AG09319 (cell line): ENCODE data around the gene KLLN.

Experiments used
- DNase-seq: peaks from one replicate; pipeline ENCODE4 v3.0.0-alpha.2; 2010; ENCODE audit warnings: low read depth; ENCODE audit errors: extremely low read depth
- TF ChIP-seq, protein P1 (sequence below): IDR thresholded peaks from 2 replicates; pipeline ENCODE4 v1.5.1; 2011; ENCODE audit warnings: low read depth, mild to moderate bottlenecking, inconsistent platforms, low read length, moderate library complexity

Gene KLLN

DNA sequence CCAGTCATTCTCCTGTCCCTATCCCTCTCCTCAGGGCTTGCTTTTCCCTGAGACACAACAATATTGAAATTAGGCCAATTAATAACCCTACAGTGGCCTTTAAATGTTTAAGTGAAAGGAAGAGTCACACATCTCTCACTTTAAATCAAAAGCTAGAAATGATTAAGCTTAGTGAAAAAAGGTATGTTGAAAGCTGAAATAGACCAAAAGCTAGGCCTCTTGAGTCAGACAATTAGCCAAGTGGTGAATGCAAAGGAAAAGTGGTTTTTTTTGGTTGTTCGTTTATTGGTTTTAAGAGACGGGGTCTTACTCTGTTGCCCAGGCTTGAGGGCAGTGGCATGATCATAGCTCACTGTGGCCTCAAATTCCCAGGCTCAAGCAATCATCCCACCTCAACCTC, 35.7 kb downstream of the KLLN start:
- no peak for DNase-seq
- TF ChIP-seq, protein P1, sequence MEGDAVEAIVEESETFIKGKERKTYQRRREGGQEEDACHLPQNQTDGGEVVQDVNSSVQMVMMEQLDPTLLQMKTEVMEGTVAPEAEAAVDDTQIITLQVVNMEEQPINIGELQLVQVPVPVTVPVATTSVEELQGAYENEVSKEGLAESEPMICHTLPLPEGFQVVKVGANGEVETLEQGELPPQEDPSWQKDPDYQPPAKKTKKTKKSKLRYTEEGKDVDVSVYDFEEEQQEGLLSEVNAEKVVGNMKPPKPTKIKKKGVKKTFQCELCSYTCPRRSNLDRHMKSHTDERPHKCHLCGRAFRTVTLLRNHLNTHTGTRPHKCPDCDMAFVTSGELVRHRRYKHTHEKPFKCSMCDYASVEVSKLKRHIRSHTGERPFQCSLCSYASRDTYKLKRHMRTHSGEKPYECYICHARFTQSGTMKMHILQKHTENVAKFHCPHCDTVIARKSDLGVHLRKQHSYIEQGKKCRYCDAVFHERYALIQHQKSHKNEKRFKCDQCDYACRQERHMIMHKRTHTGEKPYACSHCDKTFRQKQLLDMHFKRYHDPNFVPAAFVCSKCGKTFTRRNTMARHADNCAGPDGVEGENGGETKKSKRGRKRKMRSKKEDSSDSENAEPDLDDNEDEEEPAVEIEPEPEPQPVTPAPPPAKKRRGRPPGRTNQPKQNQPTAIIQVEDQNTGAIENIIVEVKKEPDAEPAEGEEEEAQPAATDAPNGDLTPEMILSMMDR, result no peak

- TF ChIP-seq, protein P1, result no peak
- DNase-seq, result no peak
Observed at GRCh38 chr10:87826653-87827052, 36.7 kb downstream of the KLLN start.

GRCh38 chr10:87819289-87819585, 44.1 kb downstream of the KLLN start:
- no peak for DNase-seq
- TF ChIP-seq, protein P1, result no peak

DNA sequence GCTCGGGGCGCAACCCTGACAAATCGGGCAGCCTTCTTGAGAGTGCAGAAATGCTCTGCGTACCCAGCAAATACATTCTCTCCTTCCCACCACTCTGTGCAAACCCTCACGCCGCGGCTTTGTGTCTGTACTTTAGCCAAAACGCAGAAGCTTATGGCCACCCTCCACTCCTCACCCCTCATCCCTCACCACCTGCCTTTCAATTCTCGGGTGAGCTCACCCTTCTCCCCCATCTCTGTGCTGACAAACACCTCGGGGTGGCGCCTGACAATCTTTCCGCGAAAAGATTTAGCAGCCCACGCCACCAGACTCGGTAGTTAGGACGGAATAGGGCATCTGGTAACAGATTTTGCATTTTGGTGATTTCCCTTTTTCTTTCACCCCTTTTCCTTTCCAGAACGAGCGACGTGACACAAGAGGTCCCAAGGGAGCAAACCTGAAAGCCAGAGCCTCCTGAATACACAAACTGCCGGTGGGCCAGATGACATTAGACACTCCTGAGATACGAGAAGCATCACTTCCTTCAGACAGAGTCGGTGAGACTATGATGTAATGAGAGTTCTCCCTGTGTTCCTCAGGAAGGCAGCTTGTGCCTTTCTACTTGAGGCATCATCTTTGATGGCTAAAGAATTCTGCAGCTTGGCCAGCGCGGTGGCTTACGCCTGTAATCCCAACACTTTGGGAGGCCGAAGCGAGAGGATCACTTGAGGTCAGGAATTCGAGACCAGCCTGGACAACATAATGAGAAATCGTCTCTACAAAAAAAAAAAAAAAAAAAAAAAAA, 44.6 kb downstream of the KLLN start:
- DNase-seq, result no peak
- TF ChIP-seq, protein P1, result peak; percentile 3; the same call in 1 of the 2 replicates

DNA sequence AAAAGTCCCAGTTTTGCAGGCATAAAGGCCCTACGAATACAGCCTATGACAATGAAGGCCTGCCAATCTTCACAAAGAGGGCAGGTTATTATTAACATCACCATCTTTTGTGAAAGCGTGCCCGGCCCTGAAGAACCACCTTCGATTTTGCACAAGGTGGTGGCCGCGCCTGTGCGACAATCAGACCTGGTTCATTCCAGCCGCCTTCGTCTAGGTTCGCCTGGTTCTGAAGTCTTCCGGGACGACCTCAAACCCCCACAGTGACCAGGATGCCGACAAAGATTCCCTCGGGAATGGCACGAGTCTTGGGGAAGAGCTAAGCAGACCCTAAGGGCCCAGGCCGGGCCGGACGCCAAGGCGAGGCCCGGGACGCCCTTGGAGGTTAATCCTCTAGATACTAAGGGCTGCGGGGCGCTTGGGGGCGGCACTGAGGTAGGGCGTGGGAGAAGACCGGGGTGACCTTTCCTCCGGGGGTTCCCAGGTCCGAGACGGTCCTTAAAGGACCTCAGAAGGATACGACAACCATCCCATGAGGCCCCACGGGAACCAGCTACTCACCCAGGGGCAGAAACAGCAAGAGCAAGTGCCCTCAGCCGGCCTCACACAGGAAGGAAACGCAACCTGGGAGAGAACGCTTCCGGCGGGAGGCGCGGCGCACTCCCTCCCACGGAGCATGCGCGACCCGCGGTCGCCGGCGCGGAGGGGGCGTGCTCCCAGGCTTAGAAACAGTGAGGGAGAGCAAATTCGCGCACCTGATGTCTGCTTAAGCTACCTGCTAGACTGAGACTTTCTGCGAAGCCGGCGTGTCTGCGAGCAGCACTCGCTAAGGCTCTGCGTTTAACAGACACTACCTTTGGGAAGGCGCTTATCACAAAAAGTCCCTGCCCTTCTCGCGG, 45.5 kb downstream of the KLLN start, which contains the start of gene ATAD1:
Gene ATAD1, minus strand, starts transcription at position 618 of the 896 bp plus-strand sequence. CDS start 3,627 bp downstream, outside the sequence.
- DNase-seq, result peak; percentile 50
- TF ChIP-seq, protein P1, result peak; percentile 39

DNA sequence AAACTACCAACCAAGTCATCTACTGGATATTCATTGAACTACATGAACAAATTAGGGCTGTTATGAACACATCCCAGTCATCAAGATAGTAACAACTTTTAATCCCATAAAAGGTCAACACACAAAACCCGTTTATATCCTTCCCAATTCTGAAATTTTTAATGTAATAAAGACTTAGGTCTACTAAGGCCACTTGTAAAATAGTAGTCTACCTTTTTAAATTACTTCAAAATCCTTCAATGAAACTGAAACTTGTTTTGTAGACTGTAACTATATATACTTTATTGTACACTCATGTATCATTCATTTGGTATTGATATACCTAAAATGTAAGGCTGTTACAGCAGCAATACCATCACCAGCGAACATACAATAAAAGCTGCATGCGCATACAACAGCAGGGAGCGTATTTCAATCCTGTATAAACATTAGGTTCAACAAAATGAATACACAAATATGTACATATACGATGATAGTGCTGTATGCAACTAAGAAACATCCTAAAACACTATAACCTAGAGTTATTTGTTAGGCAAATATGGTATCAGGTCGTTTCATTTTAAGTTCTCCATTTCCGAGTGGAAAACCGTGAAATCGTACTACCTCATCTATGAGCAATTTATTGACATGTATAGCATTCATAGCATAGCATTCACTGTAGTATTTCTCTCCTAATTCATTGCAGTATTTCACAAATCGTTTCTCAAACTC, 46.3 kb downstream of the KLLN start:
- no peak for DNase-seq
- TF ChIP-seq, protein P1, result no peak
